ENCODE results near the gene ELF1. TPM values are rescaled to one million over a fixed set of nuclear protein-coding genes. Genes with fewer than 3 reads are reported as not detected.

The ELF1 gene
- total and polyA plus RNA-seq, 2 of the 8 experiments (the other 6 are each of a cell fraction or from before 2014, with no cell fraction given), result 5.6 to 18.2 TPM

- TF ChIP-seq CTCF (IDR thresholded peaks at IDR 0.05; ENCODE audit: control extremely low read depth in 1 of 3, insufficient read depth in 1 of 3, low read depth in 1 of 3, low read length in 3 of 3) (no peak), RXRA (IDR thresholded peaks at IDR 0.05; ENCODE audit: insufficient read depth, low read depth, low read length) (no peak), KDM1A (IDR thresholded peaks at IDR 0.05; ENCODE audit: borderline replicate concordance, low read length) (no peak), SIN3A (conservative IDR thresholded peaks at IDR 0.05 in 1 of 2, IDR thresholded peaks at IDR 0.05 in 1 of 2; ENCODE audit: low read depth in 1 of 2, low read length in 2 of 2) (no peak), RBBP5 (IDR thresholded peaks at IDR 0.05; ENCODE audit: borderline replicate concordance, low read depth, low read length) (no peak), EP300 (IDR thresholded peaks at IDR 0.05; ENCODE audit: borderline replicate concordance in 1 of 2, low read depth in 2 of 2, low read length in 2 of 2) (no peak), ASH2L (IDR thresholded peaks at IDR 0.05; ENCODE audit: low read length) (no peak), TEAD4 (IDR thresholded peaks at IDR 0.05; ENCODE audit: low read depth, low read length) (no peak)
Measured at GRCh38 chr13:40922437-40923040, 96.6 kb downstream of the ELF1 start (continued).
